Measurements from ENCODE around the gene PAIP1. TPM values are rescaled to one million over a fixed set of nuclear protein-coding genes. Genes with fewer than 3 reads are reported as not detected.

The PAIP1 gene
- total RNA-seq: 10 to 100 TPM; 22.4 to 35.1 (median 29.2) TPM
- 56.5 TPM for total RNA-seq (2013)

- H3K36me3 ChIP-seq (ENCODE audit: control insufficient read depth, insufficient read depth, low read length): peaks cover 16% of the 10 kb centered on the region
- under 1% methylated on average over 79 of the region's 79 CpGs for WGBS (ENCODE audit: insufficient coverage)
- peak within 1 kb of the TSS; percentile 92 for H3K4me3 Mint-ChIP-seq
- H3K27ac Mint-ChIP-seq: peak within 1 kb of the TSS; percentile 92 to 93
- H3K27me3 ChIP-seq (ENCODE audit: control insufficient read depth, insufficient read depth, low read length): no peaks in the 10 kb centered on the region
- TF ChIP-seq CTCF (IDR thresholded peaks at IDR 0.05): peak; percentile 77
- intact Hi-C loops (cut with micrococcal nuclease): loop anchor here (1.0 to 5.0 kb wide), 4 partner anchors 42 to 605 kb away; partner anchors contain the start of genes C5orf34 and NNT
- no peaks in the 10 kb centered on the region for H3K27me3 Mint-ChIP-seq (ENCODE audit: low read depth in 2 of 2)
- peaks cover 6 to 13% of the 10 kb centered on the region in 2 donors for H3K4me1 Mint-ChIP-seq
- H3K4me1 ChIP-seq (ENCODE audit: control insufficient read depth, insufficient read depth, low read length): peaks cover 13% of the 10 kb centered on the region
- peak within 1 kb of the TSS; percentile 87 for H3K27ac ChIP-seq (ENCODE audit: low read length)
- peak; percentile 86 to 92 (median 87) for ATAC-seq
- H3K4me3 ChIP-seq (ENCODE audit: low read length): peak within 1 kb of the TSS; percentile 86
- peak; percentile 82 to 91 for DNase-seq
- H3K9me3 ChIP-seq (ENCODE audit: control insufficient read depth, insufficient read depth, low read length): no peaks in the 10 kb centered on the region
- H3K9me3 Mint-ChIP-seq: no peaks in the 10 kb centered on the region
- H3K36me3 Mint-ChIP-seq: no peaks in the 10 kb centered on the region
Measured at GRCh38 chr5:43556857-43557542, at the start of gene PAIP1. Gene PAIP1 (minus strand): TSS chr5:43557077. CDS start chr5:43556846, 231 bp downstream.

- Histone ChIP-seq H3K4me1 (ENCODE audit: control insufficient read depth, insufficient read depth, low read length) (peaks cover 23% of the 10 kb centered on the region), H3K27ac (ENCODE audit: low read length) (no peak overlapping the region), H3K27me3 (ENCODE audit: control insufficient read depth, insufficient read depth, low read length) (no peaks in the 10 kb centered on the region), H3K4me3 (ENCODE audit: low read length) (no peak overlapping the region), H3K36me3 (ENCODE audit: control insufficient read depth, insufficient read depth, low read length) (peaks cover 10% of the 10 kb centered on the region), H3K9me3 (ENCODE audit: control insufficient read depth, insufficient read depth, low read length) (no peaks in the 10 kb centered on the region)
- intact Hi-C loops (cut with micrococcal nuclease): no loop called here
- 100% methylated on average over 1 of the region's 3 CpGs for WGBS (ENCODE audit: insufficient coverage)
- ATAC-seq: no peak
- H3K27ac Mint-ChIP-seq: peak overlapping the region; percentile 50 to 59
- H3K4me1 Mint-ChIP-seq: peaks cover 71 to 75% of the 10 kb centered on the region in 2 donors
- no peaks in the 10 kb centered on the region for H3K9me3 Mint-ChIP-seq
- H3K36me3 Mint-ChIP-seq: no peaks in the 10 kb centered on the region
- no peak for TF ChIP-seq CTCF (IDR thresholded peaks at IDR 0.05)
- no peak for DNase-seq
- no peak overlapping the region for H3K4me3 Mint-ChIP-seq
- H3K27me3 Mint-ChIP-seq (ENCODE audit: low read depth in 2 of 2): no peaks in the 10 kb centered on the region
Measured at GRCh38 chr5:43606351-43606750, 49.5 kb upstream of the PAIP1 start.

GRCh38 chr5:43604699-43605098 is 47.8 kb upstream of the PAIP1 start:
- no peaks in the 10 kb centered on the region for H3K27me3 ChIP-seq (ENCODE audit: control insufficient read depth, insufficient read depth, low read length)
- 98% methylated on average over 3 of the region's 4 CpGs for WGBS (ENCODE audit: insufficient coverage)
- Mint-ChIP-seq H3K27me3 (ENCODE audit: low read depth in 2 of 2) (no peaks in the 10 kb centered on the region), H3K36me3 (no peaks in the 10 kb centered on the region), H3K4me3 (peak overlapping the region; percentile 92), H3K4me1 (peaks cover 66 to 67% of the 10 kb centered on the region in 2 donors), H3K9me3 (no peaks in the 10 kb centered on the region), H3K27ac (peak overlapping the region; percentile 94 to 98)
- no peak for DNase-seq
- no peaks in the 10 kb centered on the region for H3K9me3 ChIP-seq (ENCODE audit: control insufficient read depth, insufficient read depth, low read length)
- no peak overlapping the region for H3K4me3 ChIP-seq (ENCODE audit: low read length)
- intact Hi-C loops (cut with micrococcal nuclease): loop anchor here (5.0 kb wide), 1 partner anchor 122 kb away; the partner anchor contains the start of gene TMEM267
- peaks cover 23% of the 10 kb centered on the region for H3K4me1 ChIP-seq (ENCODE audit: control insufficient read depth, insufficient read depth, low read length)
- no peak for ATAC-seq
- H3K27ac ChIP-seq (ENCODE audit: low read length): peak overlapping the region; percentile 81
- TF ChIP-seq CTCF (IDR thresholded peaks at IDR 0.05): no peak
- peaks cover 2% of the 10 kb centered on the region for H3K36me3 ChIP-seq (ENCODE audit: control insufficient read depth, insufficient read depth, low read length)

Data from natural killer cell (primary cell).